ENCODE data around the gene MMS22L. TPM values are rescaled to one million over a fixed set of nuclear protein-coding genes. Genes with fewer than 3 reads are reported as not detected.

MMS22L gene
- polyA plus RNA-seq, 1 donor (not counting 4 experiments of a cell fraction or from before 2014, with no cell fraction given) = 14.3 TPM

- Histone ChIP-seq H3K4me2 (ENCODE audit: control insufficient read depth, extremely low read depth, insufficient read depth, low read depth, low read length) (peak overlapping the region; percentile 45), H3K4me1 (ENCODE audit: control insufficient read depth, extremely low read depth, insufficient read depth, low read length) (peaks cover 12% of the 10 kb centered on the region), H2AFZ (ENCODE audit: control insufficient read depth, low read length) (peak overlapping the region; percentile 36), H3K27ac (ENCODE audit: control insufficient read depth, insufficient read depth, low read length) (no peak overlapping the region), H3K36me3 (ENCODE audit: control insufficient read depth in 2 of 2, extremely low read depth in 1 of 2, insufficient read depth in 2 of 2, low read length in 2 of 2) (no peaks in the 10 kb centered on the region), H3K9me3 (ENCODE audit: control insufficient read depth, low read depth, low read length) (no peaks in the 10 kb centered on the region), H3K27me3 (ENCODE audit: control insufficient read depth, extremely low read depth, insufficient read depth, low read length) (no peaks in the 10 kb centered on the region), H3K4me3 (ENCODE audit: control insufficient read depth in 2 of 3, extremely low read depth in 1 of 3, insufficient read depth in 2 of 3, low read depth in 1 of 3, low read length in 3 of 3) (no peak overlapping the region), H3K9ac (ENCODE audit: control insufficient read depth, extremely low read depth, insufficient read depth, low read length) (no peak overlapping the region), H4K20me1 (ENCODE audit: control insufficient read depth, extremely low read depth, insufficient read depth, low read length) (no peaks in the 10 kb centered on the region), H3K9me1 (ENCODE audit: control insufficient read depth, extremely low read depth, insufficient read depth, low read length) (no peaks in the 10 kb centered on the region), H3K79me2 (ENCODE audit: control insufficient read depth, insufficient read depth, low read length) (no peaks in the 10 kb centered on the region)
- no peak for TF ChIP-seq CTCF (optimal IDR thresholded peaks at IDR 0.05 in 1 of 3, IDR thresholded peaks at IDR 0.05 in 1 of 3, conservative IDR thresholded peaks at IDR 0.05 in 1 of 3; ENCODE audit: extremely low read depth in 1 of 3, insufficient read depth in 2 of 3, low read length in 3 of 3)
- no peak for TF ChIP-seq EZH2 (IDR thresholded peaks at IDR 0.05; ENCODE audit: low read length)
- FAIRE-seq (no peak), DNase-seq (ENCODE audit: low read depth, low spot score) (peak; percentile 21)
- dilution Hi-C loops (cut with MboI; ENCODE audit: extremely low pct_ligation_motif_present, low sequenced_read_pairs) = no loop called here
Observed at GRCh38 chr6:97095311-97095850, 187.6 kb downstream of the MMS22L start.

GRCh38 chr6:97094376-97094775 is 188.6 kb downstream of the MMS22L start:
- H3K9me3 ChIP-seq (ENCODE audit: control insufficient read depth, low read depth, low read length) = no peaks in the 10 kb centered on the region
- no peak for TF ChIP-seq EZH2 (IDR thresholded peaks at IDR 0.05; ENCODE audit: low read length)
- no peak for TF ChIP-seq CTCF (optimal IDR thresholded peaks at IDR 0.05 in 1 of 3, IDR thresholded peaks at IDR 0.05 in 1 of 3, conservative IDR thresholded peaks at IDR 0.05 in 1 of 3; ENCODE audit: extremely low read depth in 1 of 3, insufficient read depth in 2 of 3, low read length in 3 of 3)
- H3K9me1 ChIP-seq (ENCODE audit: control insufficient read depth, extremely low read depth, insufficient read depth, low read length) = no peaks in the 10 kb centered on the region
- no peaks in the 10 kb centered on the region for H4K20me1 ChIP-seq (ENCODE audit: control insufficient read depth, extremely low read depth, insufficient read depth, low read length)
- peak overlapping the region; percentile 2 for H3K4me2 ChIP-seq (ENCODE audit: control insufficient read depth, extremely low read depth, insufficient read depth, low read depth, low read length)
- H3K4me3 ChIP-seq (ENCODE audit: control insufficient read depth in 2 of 3, extremely low read depth in 1 of 3, insufficient read depth in 2 of 3, low read depth in 1 of 3, low read length in 3 of 3) = no peak overlapping the region
- no peaks in the 10 kb centered on the region for H3K79me2 ChIP-seq (ENCODE audit: control insufficient read depth, insufficient read depth, low read length)
- peak; percentile 1 for DNase-seq (ENCODE audit: low read depth, low spot score)
- no peaks in the 10 kb centered on the region for H3K27me3 ChIP-seq (ENCODE audit: control insufficient read depth, extremely low read depth, insufficient read depth, low read length)
- dilution Hi-C loops (cut with MboI; ENCODE audit: extremely low pct_ligation_motif_present, low sequenced_read_pairs) = no loop called here
- H3K27ac ChIP-seq (ENCODE audit: control insufficient read depth, insufficient read depth, low read length) = no peak overlapping the region
- H3K4me1 ChIP-seq (ENCODE audit: control insufficient read depth, extremely low read depth, insufficient read depth, low read length) = peaks cover 12% of the 10 kb centered on the region
- no peak overlapping the region for H3K9ac ChIP-seq (ENCODE audit: control insufficient read depth, extremely low read depth, insufficient read depth, low read length)
- H2AFZ ChIP-seq (ENCODE audit: control insufficient read depth, low read length) = peak overlapping the region; percentile 36
- H3K36me3 ChIP-seq (ENCODE audit: control insufficient read depth in 2 of 2, extremely low read depth in 1 of 2, insufficient read depth in 2 of 2, low read length in 2 of 2) = no peaks in the 10 kb centered on the region
- FAIRE-seq = peak; percentile 67
